ENCODE measurements around the gene TBX21.

TBX21 gene

GRCh38 chr17:47698749-47699535 lies 34.1 kb upstream of the TBX21 start:
- peak; percentile 84 for DNase-seq

DNA sequence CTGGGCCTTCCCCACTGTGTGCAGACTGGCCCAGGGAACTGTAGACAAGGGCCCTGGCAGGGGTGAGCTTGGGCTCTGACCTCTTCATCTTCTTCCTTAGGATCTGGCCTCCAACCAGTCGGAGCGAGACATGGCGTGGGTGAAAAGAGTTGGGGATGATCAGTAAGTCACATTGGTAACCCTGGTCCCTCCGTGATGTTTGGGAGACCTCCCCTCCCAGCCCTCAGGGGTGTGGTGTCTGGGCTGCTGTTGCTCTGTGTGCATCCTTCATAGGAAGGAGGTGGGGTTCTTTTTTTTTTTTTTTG lies 33.5 kb upstream of the TBX21 start:
- no peak for DNase-seq

DNA sequence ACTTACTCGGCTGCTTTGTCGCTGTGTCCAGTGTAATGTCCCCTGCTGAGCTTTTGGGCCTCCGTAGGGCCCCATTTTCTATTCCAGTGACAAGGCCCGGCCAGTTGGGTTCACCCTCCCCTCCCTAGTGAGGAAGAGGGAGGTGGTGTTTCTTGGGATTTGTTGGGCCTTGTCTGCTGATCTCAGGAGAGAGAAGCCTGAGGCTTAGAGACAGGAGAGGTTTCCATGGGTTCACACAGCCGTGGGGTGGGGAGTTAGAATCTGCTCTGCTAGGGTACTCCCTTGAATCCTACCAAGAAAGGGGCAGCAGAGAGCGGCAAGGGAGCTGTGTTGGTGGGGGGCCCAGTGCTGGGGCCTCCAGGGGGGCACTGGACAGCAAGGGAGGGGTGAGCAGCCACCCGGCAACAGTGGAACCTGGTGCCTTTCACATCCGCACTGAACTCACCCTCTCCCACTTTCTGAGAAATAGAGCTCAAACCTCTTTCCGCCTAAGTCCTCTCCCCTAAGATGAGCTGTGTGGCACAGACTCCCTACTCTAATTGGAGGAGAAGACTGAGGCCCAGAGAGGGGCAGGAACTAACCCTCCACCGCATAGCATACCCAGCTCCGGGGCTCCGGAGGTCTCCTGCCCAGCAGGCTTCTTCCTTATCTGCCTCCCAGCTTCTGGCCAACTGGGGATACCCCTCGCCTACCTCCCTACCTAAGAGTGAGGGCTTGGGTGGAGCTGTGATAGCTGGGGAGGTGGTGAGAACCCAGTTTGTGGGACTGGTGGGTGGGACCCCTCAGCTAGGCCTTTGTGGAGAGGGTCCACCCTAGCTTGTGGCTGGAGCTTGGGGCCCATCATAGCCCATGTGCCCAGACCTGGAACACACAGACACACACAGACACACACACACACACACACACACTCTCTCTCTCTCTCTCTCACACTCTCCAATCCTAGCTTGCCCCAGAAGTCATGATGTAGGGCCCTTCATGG lies 32.3 kb upstream of the TBX21 start:
- DNase-seq: peak; percentile 43

GRCh38 chr17:47701608-47702007 lies 31.4 kb upstream of the TBX21 start:
- DNase-seq: no peak

GRCh38 chr17:47702391-47702995 lies 30.5 kb upstream of the TBX21 start:
- DNase-seq: no peak

DNA sequence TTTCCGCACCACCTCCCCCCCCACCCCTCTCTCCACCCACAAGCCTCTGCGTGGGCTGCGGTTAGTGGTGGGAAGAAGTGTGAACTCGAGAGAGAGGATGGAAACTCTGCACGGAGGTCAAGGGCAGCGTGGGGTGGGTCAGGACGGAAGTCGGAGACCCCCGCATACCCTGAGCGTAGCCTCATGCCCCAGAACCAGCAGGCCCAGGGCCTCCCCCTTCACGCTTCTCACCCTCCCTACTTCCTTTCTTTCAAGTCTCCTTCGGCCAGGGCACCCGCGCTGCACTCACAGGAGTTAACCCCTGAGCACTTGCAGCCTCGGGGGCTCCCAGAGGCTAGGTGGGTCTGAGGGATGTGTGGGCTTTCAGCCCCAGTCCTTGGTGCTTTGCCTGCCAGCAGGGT lies 29.8 kb upstream of the TBX21 start:
- peak; percentile 66 for DNase-seq

DNA sequence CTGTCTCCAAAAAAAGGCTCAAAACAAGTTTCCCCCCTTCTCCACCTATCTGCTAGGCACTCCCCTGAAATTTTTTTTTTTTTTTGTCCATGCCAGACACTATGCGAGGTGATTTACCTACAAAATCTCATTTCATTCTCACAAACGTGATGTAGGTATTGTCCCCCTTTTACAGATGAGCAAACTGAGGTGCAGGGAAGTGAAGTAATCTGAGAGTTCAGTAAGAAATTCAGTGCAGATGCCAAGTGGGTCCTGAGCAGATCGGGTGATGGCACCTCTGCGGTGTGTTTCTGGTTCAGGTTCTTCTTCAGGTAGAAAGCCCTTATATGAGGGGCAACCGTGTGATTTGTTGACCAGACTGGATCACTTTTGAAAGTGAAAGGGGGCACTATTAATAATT lies 29.4 kb upstream of the TBX21 start:
- DNase-seq: no peak

GRCh38 chr17:47704116-47704515 lies 28.9 kb upstream of the TBX21 start:
- no peak for DNase-seq

DNA sequence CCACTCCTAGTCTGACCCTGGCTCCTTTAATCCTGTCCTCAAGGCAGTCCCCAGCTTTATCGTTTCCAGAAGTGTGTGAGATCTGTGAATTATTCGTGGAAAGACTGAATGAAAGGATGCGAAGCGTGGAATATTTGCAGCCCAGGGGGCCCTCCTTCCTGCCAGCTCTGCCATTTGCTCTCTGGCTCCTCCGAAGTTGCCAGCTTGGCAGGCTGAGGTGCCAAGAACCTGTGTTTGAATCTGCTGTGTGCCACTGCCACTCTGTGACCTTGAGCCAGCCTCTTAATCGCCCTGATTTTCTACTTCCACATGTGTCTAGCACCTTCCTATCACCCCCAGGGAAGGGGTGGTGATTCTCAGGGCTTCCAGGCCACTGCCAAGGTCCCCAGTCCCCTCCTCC lies 28.3 kb upstream of the TBX21 start:
- no peak for DNase-seq

DNA sequence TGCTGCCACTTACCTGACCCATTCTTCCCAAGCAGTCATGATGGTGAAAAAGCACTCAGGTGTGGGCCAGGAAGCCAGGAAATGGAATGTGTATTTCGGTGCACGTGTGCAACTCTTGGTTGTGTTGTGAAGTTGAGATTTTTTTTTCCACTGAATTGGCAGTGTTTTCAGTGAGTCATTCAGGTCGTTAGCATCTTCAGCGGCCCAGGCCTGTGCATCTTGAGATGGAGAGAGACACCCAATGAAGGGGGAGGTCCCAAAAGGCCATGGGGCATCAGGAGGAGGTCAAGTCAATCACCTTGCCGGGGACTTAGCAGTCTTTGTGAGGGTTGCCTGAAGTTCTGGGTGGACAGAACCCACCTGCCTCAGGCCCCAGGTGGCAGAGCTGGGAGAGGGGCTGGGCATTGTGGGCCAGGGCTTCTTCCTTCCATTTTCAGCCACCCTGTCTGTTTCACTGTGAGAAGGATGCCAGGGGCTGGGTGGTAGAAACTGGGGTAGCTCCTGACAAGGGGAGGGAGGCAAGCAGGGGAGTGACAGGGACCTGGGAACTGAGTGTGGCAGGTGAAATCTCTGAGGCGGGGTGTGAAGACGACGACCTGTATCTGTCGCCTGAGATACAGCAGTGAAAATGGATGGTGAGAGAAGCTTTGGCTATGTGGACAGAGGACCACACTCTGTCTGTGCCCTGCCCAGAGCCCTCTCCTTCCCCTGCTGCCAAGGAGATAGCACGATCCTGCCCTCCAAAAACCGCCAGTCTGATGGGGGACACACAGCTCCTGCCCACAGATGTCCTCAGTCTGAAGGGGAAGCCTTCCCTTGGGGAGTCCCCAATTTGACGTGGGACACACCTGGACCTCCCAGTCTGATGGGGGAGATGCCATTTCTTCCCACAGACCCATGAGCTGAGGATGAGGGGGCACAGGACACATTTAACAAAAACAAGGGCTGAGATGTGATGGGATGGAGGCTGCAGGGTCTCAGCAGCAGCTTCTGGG lies 27.2 kb upstream of the TBX21 start:
- DNase-seq: peak; percentile 31

GRCh38 chr17:47707056-47707804 lies 25.8 kb upstream of the TBX21 start:
- DNase-seq: no peak

- no peak for DNase-seq
Measured at GRCh38 chr17:47707884-47708283, 25.2 kb upstream of the TBX21 start.

- DNase-seq: no peak
Measured at GRCh38 chr17:47708312-47708863, 24.6 kb upstream of the TBX21 start.

- no peak for DNase-seq
Measured at GRCh38 chr17:47708864-47709541, 24.0 kb upstream of the TBX21 start.

GRCh38 chr17:47709594-47709993 lies 23.4 kb upstream of the TBX21 start:
- no peak for DNase-seq

DNA sequence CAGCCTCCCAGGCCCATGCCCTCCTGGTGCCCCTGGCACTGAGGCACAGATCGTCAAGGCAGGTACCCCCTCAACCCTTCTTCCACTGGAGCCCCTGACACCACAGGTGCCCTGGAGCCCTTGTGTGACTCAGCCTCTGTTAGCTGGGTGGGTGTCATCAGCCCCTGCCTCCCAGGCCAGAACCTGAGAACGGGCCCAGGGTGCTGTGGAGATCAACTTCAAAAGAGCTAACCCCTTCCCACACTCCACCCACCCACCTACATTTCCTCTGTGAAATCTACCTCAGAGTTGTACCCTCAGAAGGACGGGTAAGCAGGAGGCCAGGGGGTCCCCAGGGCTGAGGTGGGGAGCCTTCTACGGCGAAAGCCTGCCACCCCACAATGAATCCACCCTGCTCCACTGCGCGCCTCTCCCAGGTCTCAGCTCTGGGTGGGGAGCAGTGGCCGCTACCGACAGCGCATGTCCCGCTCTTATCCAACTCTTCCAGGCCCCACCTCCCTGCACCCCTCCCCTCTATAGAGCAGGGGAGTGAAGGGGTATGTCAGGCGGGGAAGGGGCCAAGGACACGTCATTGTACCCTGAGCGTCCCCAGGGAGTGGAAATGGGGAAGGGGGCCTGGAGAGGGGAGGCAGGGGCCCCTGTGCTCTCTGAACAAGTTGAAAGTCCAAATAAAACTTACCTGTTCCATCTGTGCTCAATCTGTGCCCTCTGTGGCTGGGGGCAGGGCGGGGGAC lies 21.5 kb upstream of the TBX21 start:
- no peak for DNase-seq

GRCh38 chr17:47712330-47713023 lies 20.6 kb upstream of the TBX21 start:
- DNase-seq: no peak

DNA sequence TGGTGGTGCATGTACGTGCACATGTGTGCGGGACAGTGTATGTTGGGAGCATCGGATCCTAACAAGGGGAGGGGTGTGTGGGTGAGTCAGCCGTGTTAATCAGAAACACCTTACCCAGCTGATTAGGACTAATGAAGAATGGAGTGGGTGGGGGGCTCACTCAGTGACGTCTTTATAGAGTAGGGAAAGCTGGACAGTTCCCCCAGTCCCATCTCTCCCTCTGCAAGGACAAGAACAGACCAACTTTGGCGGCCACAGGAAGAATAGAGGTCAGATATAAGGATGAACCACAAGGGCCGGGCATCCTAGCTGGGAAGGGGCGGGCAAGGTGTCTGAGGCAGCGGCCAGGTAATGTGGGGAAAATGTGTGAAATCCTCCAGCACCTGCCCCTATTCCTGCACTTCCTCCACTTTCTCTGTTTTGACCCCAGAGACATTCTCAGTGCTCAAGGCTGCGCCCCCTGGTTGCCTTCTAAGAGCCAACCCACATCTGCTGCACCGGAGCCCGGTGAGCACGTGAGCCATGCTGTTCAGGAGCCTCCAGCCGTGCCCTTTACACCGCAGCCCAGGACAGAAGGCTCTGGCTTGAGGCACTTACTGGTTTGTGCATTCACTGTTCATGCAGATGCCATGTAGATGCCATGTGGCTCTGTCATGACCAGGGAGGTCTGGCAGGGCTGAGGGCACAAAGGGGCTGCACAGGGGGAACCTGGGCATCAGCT lies 18.9 kb upstream of the TBX21 start:
- DNase-seq: no peak
